Neural cell (in vitro differentiated cells): ENCODE measurements around the gene TAGLN2. TPM values are rescaled to one million over a fixed set of nuclear protein-coding genes. Genes with fewer than 3 reads are reported as not detected.

Experiments
- H2AFZ ChIP-seq: fragments of 200-600, 300-800 bp; sonication (generic), shearing (Covaris generic); 2 replicates; pipeline ENCODE4 v1.6.0; 2014; ENCODE audit warnings: low read depth, mild to moderate bottlenecking, antibody characterized with exemption, low read length, moderate library complexity
- H3F3A ChIP-seq: fragments of 200-600 bp; shearing (Covaris generic); 2 replicates; pipeline ENCODE4 v1.6.1; 2016; ENCODE audit warnings: mild to moderate bottlenecking, moderate library complexity, mixed read lengths, antibody characterized with exemption, low read length; ENCODE audit not compliant: insufficient read depth, poor library complexity, severe bottlenecking
- H3K27ac ChIP-seq: fragments of 200-600, 300-800 bp; sonication (generic), shearing (Covaris generic); 2 replicates; pipeline ENCODE4 v1.5.1; 2014; ENCODE audit warnings: mild to moderate bottlenecking, low read length, moderate library complexity
- H3K27me3 ChIP-seq: fragments of 300-800, 200-600 bp; sonication (generic), shearing (Covaris generic); 2 replicates; pipeline ENCODE4 v1.6.0; 2014; ENCODE audit warnings: mild to moderate bottlenecking, low read depth, low read length, moderate library complexity; ENCODE audit not compliant: insufficient read depth
- H3K36me3 ChIP-seq: fragments of 300-800, 200-600 bp; sonication (generic), shearing (Covaris generic); 2 replicates; pipeline ENCODE4 v1.5.1; 2014; ENCODE audit warnings: mild to moderate bottlenecking, antibody characterized with exemption, low read length, moderate library complexity; ENCODE audit not compliant: insufficient read depth
- H3K4me2 ChIP-seq: fragments of 300-800, 200-600 bp; sonication (generic), shearing (Covaris generic); 2 replicates; pipeline ENCODE4 v1.6.0; 2014; ENCODE audit warnings: mild to moderate bottlenecking, low read length
- H3K4me3 ChIP-seq: fragments of 300-800, 200-600 bp; sonication (generic), shearing (Covaris generic); 2 replicates; pipeline ENCODE4 v1.5.1; 2014; ENCODE audit warnings: mild to moderate bottlenecking, low read length, moderate library complexity
- H3K79me2 ChIP-seq: fragments of 200-600 bp; shearing (Covaris generic); replicated peaks from 2 replicates; pipeline ENCODE4 v1.6.0; 2014; ENCODE audit warnings: mild to moderate bottlenecking, low read length, moderate library complexity; ENCODE audit not compliant: insufficient read depth
- H3K9ac ChIP-seq: fragments of 300-800, 200-600 bp; sonication (generic), shearing (Covaris generic); 2 replicates; pipeline ENCODE4 v1.6.1; 2016; ENCODE audit warnings: mild to moderate bottlenecking, low read length, mixed read lengths
- H3K9me2 ChIP-seq: fragments of 200-600 bp; shearing (Covaris generic); 2 replicates; pipeline ENCODE4 v1.6.1; 2016; ENCODE audit warnings: mild to moderate bottlenecking, low read length, mixed read lengths; ENCODE audit not compliant: insufficient read depth
- H3K9me3 ChIP-seq: fragments of 200-600, 300-800 bp; sonication (generic), shearing (Covaris generic); 2 replicates; pipeline ENCODE4 v1.6.1; 2016; ENCODE audit warnings: mild to moderate bottlenecking, mixed run types, low read length, moderate library complexity, mixed read lengths
- H4K20me1 ChIP-seq: fragments of 200-600 bp; shearing (Covaris generic); 2 replicates; pipeline ENCODE4 v1.6.1; 2016; ENCODE audit warnings: mild to moderate bottlenecking, mixed run types; ENCODE audit not compliant: insufficient read depth
- EP300 ChIP-seq: fragments of 450-650 bp; conservative IDR thresholded peaks from 2 replicates; pipeline ENCODE4 v1.6.1; 2014; ENCODE audit warnings: antibody characterized with exemption, mild to moderate bottlenecking, moderate library complexity; ENCODE audit not compliant: poor library complexity, severe bottlenecking
- EZH2 ChIP-seq: fragments of 200-600, 300-800 bp; shearing (Covaris generic), sonication (generic); IDR thresholded peaks from 2 replicates; pipeline ENCODE4 v1.6.1; 2014; ENCODE audit warnings: antibody characterized with exemption, low read length, borderline replicate concordance, mild to moderate bottlenecking; ENCODE audit not compliant: insufficient read depth, poor library complexity, severe bottlenecking
- MXI1 ChIP-seq: fragments of 450-650 bp; conservative IDR thresholded peaks from 2 replicates; pipeline ENCODE4 v1.6.1; 2014; ENCODE audit warnings: antibody characterized with exemption, mild to moderate bottlenecking; ENCODE audit not compliant: poor library complexity, severe bottlenecking
- POLR2AphosphoS5 ChIP-seq: IDR thresholded peaks from 2 replicates; pipeline ENCODE4 v1.6.1; 2012
- RAD21 ChIP-seq: fragments of 450-650 bp; conservative IDR thresholded peaks from 2 replicates; pipeline ENCODE4 v1.6.1; 2014; ENCODE audit warnings: antibody characterized with exemption, mild to moderate bottlenecking, moderate library complexity
- SMC3 ChIP-seq: fragments of 450-650 bp; conservative IDR thresholded peaks from 2 replicates; pipeline ENCODE4 v1.6.1; 2014; ENCODE audit warnings: antibody characterized with exemption, mild to moderate bottlenecking, moderate library complexity; ENCODE audit not compliant: poor library complexity
- TAF1 ChIP-seq: IDR thresholded peaks from 2 replicates; pipeline ENCODE4 v1.6.1; 2012; ENCODE audit warnings: low read depth
- polyA plus RNA-seq: library from polyadenylated mRNA; depleted of rRNA; stranded (reverse); fragments of >200 nt; gene quantifications from 2 replicates; pipeline ENCODE4 v1.2.3, GENCODE V29; 2014
- TF ChIP-seq, protein P1 (sequence below): IDR thresholded peaks from 2 replicates; pipeline ENCODE4 v1.6.1; 2012; ENCODE audit warnings: borderline replicate concordance
- TF ChIP-seq, protein P2 (sequence below): fragments of 450-650 bp; IDR thresholded peaks from 2 replicates; pipeline ENCODE4 v1.5.1; 2014; ENCODE audit warnings: antibody characterized with exemption, mild to moderate bottlenecking, moderate library complexity; ENCODE audit not compliant: poor library complexity, severe bottlenecking

TAGLN2 gene
- polyA plus RNA-seq, 1 donor from 2014 or later = 0.52 TPM

DNA sequence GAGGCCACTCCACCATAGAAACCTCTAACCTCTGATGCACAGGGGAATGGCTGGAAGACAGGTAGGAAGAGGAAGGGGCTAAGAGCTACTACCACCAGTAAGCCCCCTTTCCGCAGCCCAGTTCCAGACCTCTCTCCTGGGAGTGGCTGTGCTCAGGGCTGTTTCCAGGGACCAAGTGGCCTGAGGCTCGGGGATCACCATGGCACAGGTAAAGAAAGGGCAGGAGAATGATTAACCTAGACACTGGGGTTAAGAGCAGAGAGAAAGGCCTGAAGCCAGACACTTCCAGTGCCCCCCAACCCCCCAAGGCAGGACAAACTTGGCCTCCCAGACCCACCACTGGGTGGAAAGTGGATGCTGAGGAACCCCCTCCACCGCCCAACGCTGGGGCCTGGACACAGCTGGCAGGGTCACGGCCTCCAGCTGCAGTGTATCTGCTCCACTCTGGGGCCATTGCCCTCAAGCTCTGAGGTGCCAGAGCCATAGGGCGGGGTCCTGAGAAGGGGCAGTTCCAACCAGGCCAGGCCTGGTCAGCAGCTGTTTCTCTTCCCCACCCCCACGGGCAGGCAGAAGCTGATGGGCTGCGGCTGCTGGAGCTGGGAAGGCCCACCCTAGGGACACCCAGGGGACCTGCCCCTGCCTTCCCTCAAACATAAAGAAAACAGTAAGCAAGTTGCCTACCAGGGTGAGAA is 2.6 kb downstream of the TAGLN2 start:
- no peaks in the 10 kb centered on the region for H3K79me2 ChIP-seq
- H3K27ac ChIP-seq = no peak overlapping the region
- no peak overlapping the region for H3K4me2 ChIP-seq

DNA sequence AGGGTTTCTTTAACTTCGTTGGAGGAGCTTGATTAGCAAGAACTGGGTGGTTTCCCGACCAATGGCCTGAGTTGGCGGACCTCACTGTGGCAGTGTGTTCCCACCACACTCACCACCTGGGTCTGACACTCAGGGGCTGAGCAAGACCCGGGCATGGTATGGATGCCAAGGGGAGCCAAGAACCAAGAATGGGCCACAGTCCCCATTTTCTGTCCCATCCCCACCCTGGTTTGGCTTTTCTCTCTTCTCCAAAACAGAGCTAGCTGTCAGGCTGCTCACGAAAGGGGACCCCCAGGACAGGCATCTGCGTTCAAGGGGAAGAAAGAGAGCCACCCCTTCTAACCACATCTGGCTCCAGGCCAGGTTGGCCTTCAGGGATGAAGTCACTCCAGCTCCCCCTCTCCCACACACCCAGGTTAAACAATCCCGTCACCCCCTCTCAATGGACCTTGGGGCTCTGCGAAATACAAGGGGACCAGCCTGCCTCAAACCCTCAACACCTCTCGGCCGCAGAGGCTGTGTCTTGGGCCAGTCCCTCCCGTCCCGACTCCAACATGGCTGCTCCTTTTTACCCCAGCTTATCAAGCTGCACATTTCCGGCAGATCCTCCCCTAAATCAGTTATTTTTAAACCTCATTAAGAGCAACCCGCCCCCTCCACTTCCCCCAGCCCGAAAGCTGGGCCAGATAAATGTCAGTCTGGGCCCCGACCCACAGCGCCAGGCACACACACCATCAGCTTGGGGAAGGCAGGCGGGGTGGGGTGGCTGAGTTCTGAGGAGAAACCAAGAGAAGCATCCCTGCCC is 3.4 kb downstream of the TAGLN2 start:
- H3F3A ChIP-seq = no peaks in the 10 kb centered on the region
- no peak overlapping the region for H3K27ac ChIP-seq
- H3K9me3 ChIP-seq = no peaks in the 10 kb centered on the region
- peaks cover 21% of the 10 kb centered on the region for H3K27me3 ChIP-seq
- H4K20me1 ChIP-seq = no peaks in the 10 kb centered on the region
- no peaks in the 10 kb centered on the region for H3K36me3 ChIP-seq
- no peak overlapping the region for H3K4me3 ChIP-seq
- no peak overlapping the region for H2AFZ ChIP-seq
- H3K4me2 ChIP-seq = no peak overlapping the region
- no peaks in the 10 kb centered on the region for H3K79me2 ChIP-seq
- TF ChIP-seq SMC3 (no peak), POLR2AphosphoS5 (no peak), MXI1 (no peak), EP300 (no peak), TAF1 (no peak), RAD21 (no peak)
- TF ChIP-seq, protein P1, sequence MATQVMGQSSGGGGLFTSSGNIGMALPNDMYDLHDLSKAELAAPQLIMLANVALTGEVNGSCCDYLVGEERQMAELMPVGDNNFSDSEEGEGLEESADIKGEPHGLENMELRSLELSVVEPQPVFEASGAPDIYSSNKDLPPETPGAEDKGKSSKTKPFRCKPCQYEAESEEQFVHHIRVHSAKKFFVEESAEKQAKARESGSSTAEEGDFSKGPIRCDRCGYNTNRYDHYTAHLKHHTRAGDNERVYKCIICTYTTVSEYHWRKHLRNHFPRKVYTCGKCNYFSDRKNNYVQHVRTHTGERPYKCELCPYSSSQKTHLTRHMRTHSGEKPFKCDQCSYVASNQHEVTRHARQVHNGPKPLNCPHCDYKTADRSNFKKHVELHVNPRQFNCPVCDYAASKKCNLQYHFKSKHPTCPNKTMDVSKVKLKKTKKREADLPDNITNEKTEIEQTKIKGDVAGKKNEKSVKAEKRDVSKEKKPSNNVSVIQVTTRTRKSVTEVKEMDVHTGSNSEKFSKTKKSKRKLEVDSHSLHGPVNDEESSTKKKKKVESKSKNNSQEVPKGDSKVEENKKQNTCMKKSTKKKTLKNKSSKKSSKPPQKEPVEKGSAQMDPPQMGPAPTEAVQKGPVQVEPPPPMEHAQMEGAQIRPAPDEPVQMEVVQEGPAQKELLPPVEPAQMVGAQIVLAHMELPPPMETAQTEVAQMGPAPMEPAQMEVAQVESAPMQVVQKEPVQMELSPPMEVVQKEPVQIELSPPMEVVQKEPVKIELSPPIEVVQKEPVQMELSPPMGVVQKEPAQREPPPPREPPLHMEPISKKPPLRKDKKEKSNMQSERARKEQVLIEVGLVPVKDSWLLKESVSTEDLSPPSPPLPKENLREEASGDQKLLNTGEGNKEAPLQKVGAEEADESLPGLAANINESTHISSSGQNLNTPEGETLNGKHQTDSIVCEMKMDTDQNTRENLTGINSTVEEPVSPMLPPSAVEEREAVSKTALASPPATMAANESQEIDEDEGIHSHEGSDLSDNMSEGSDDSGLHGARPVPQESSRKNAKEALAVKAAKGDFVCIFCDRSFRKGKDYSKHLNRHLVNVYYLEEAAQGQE = no peak
- TF ChIP-seq, protein P2, sequence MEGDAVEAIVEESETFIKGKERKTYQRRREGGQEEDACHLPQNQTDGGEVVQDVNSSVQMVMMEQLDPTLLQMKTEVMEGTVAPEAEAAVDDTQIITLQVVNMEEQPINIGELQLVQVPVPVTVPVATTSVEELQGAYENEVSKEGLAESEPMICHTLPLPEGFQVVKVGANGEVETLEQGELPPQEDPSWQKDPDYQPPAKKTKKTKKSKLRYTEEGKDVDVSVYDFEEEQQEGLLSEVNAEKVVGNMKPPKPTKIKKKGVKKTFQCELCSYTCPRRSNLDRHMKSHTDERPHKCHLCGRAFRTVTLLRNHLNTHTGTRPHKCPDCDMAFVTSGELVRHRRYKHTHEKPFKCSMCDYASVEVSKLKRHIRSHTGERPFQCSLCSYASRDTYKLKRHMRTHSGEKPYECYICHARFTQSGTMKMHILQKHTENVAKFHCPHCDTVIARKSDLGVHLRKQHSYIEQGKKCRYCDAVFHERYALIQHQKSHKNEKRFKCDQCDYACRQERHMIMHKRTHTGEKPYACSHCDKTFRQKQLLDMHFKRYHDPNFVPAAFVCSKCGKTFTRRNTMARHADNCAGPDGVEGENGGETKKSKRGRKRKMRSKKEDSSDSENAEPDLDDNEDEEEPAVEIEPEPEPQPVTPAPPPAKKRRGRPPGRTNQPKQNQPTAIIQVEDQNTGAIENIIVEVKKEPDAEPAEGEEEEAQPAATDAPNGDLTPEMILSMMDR = no peak
- H3K9me2 ChIP-seq = no peaks in the 10 kb centered on the region
- no peak overlapping the region for H3K9ac ChIP-seq

More for the DNA sequence above, 2.6 kb downstream of the TAGLN2 start:
- H3K4me3 ChIP-seq = no peak overlapping the region
- H3K9me3 ChIP-seq = no peaks in the 10 kb centered on the region
- H3K9ac ChIP-seq = no peak overlapping the region
- H3K36me3 ChIP-seq = no peaks in the 10 kb centered on the region
- H3K9me2 ChIP-seq = no peaks in the 10 kb centered on the region
- no peaks in the 10 kb centered on the region for H3F3A ChIP-seq
- no peak for TF ChIP-seq RAD21
- no peak for TF ChIP-seq SMC3
- TF ChIP-seq MXI1 = no peak
- TF ChIP-seq EP300 = no peak
- TF ChIP-seq, protein P2 = no peak
- TF ChIP-seq POLR2AphosphoS5 = no peak
- TF ChIP-seq, protein P1 = no peak
- TF ChIP-seq EZH2 = no peak
- no peak for TF ChIP-seq TAF1
- H4K20me1 ChIP-seq = no peaks in the 10 kb centered on the region
- H3K27me3 ChIP-seq = peaks cover 21% of the 10 kb centered on the region
- no peak overlapping the region for H2AFZ ChIP-seq
